LNCaP clone FGC (cell line): ENCODE measurements around the gene DAAM2.

ENCODE experiments used
- DNase-seq: peaks from one replicate; pipeline ENCODE4 v3.0.0-alpha.2; 2011; ENCODE audit warnings: low read depth
- H3K4me3 ChIP-seq: 2 replicates; pipeline ENCODE4 v1.5.1; 2011; ENCODE audit warnings: mild to moderate bottlenecking, low read depth, low read length, control low read depth
- CTCF ChIP-seq: IDR thresholded peaks from 2 replicates; pipeline ENCODE4 v1.5.1; 2012; ENCODE audit warnings: mild to moderate bottlenecking; ENCODE audit not compliant: control insufficient read depth, insufficient read depth; ENCODE audit errors: extremely low read depth

DAAM2 gene

DNA sequence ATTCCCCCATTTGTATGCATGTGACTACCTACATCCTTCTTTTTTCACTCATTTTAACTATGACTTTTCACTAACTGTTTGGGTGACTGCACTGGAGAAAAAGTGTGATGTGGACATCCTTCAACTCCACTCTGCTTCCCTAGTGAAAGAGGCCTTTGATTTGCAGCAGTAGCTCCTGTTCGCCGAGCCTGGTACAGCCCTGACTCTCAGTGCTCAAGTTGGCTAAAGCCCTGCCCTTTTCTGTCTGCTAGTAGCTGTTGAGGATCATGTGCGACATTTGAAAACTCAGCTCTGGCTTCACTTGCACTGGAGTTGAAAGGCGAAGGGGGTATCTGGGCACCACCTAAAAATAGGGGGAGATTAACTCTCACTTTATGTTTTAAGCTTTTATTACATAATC is 42.1 kb downstream of the DAAM2 start:
- H3K4me3 ChIP-seq, result no peak overlapping the region
- DNase-seq, result no peak
- no peak for TF ChIP-seq CTCF

DNA sequence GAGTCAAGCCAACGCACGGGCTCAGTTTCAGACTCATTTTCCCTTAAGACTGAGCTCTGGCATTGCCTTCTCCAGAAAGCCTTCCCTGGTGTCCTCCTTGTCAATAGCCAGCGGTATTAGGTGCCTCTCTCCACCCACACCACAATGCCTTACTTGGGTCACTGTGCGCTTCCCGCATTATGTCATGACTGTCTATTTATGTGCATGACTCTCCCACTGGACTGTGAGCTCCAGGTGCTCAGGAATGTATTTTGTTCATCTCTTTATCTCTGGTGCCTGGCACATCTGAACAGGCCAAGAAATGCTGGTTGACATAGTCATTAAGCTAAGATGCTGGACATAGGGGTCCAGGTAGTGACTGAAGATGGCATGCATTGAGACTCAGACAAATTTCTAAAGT is 42.7 kb downstream of the DAAM2 start:
- no peak overlapping the region for H3K4me3 ChIP-seq
- TF ChIP-seq CTCF, result no peak
- DNase-seq, result no peak

DNA sequence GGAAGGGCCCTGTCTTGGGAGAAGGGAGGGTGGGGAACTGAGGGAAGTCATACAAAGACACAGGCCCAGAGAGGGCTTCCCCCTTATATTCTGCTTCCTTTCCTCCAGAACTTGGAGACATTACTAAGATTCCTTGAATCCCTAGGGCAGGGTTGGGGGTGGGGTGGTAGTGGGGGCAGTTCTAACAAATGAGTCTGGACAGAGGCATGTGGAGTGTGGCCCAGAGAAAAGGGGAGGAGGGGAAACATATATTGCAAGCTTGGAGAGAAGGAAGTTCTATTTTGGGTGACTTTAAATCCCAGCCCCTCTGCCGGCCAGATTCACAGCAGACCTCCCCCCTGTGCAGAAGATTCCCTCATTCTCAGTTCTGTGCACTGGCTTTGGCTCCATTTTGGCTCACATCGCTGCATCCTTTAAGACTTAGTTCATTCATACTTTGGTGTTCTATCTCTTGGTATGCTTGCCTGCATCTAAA is 43.7 kb downstream of the DAAM2 start:
- DNase-seq, result no peak
- no peak for TF ChIP-seq CTCF
- H3K4me3 ChIP-seq, result no peak overlapping the region

- no peak for TF ChIP-seq CTCF
- no peak overlapping the region for H3K4me3 ChIP-seq
- no peak for DNase-seq
Observed at GRCh38 chr6:39836606-39837005, 44.4 kb downstream of the DAAM2 start.

- no peak for DNase-seq
- TF ChIP-seq CTCF, result no peak
Observed at GRCh38 chr6:39839445-39839844, 47.3 kb downstream of the DAAM2 start.

GRCh38 chr6:39840781-39841180 is 48.6 kb downstream of the DAAM2 start:
- TF ChIP-seq CTCF, result no peak
- no peak overlapping the region for H3K4me3 ChIP-seq
- DNase-seq, result no peak

More at GRCh38 chr6:39839445-39839844, 47.3 kb downstream of the DAAM2 start:
- no peak overlapping the region for H3K4me3 ChIP-seq

DNA sequence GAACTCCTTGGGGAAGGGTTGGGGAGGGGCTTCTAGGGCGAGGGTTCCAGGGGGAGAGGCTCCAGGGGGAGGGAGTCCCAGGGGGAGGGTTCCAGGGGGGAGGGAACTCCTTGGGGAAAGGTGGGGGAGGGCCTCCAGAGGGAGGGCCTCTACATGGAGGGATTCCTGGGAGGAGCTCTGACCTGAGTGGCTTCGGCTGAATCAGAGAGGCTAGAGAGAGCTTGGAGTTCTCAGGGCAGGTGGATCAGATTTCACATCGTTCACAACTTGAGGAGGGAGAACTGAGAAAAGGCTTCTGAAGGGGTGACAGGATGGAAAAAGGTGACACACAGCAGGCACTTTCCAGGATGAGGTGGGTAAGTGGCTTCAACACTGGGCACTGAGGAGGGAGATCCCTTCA is 49.1 kb downstream of the DAAM2 start:
- no peak for TF ChIP-seq CTCF
- DNase-seq, result no peak
- H3K4me3 ChIP-seq, result no peak overlapping the region
